HG03280 (cell line): ENCODE results near the gene MED28.
A peak's percentile ranks its signal among the peaks of the same experiment; 100 is the strongest.
"Not testable (repeated sequence)": the region's sequence is repeated elsewhere in the genome, so short reads cannot be mapped to it uniquely, and the experiment has no call there.

Experiments used
- ATAC-seq: cut with Tn5 transposase; IDR thresholded peaks from one replicate; pipeline ENCODE4 v1.9.1; 2021; ENCODE audit warnings: mild to moderate bottlenecking, moderate library complexity; ENCODE audit not compliant: unreplicated experiment

Gene MED28

DNA sequence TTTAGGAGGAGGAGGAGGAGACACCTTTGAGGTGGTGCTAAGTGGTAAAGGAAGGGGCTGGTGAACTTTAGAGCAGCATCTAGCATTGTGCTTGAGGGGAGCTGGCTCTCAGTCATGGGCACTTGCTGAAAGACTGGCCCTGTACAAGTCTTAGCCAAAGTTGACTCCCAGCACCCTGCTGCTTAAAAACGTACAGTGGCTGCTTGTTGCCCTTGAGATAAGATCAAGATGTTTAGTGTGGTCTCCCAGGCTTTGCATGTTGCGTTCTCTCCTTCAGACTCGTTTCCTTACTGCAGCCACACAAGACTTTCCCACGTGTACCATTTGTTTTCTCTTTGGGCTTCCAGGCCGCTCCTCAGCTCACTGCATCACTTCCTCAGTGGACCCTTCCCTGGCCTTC lies 1.8 kb downstream of the MED28 start:
- no peak for ATAC-seq

DNA sequence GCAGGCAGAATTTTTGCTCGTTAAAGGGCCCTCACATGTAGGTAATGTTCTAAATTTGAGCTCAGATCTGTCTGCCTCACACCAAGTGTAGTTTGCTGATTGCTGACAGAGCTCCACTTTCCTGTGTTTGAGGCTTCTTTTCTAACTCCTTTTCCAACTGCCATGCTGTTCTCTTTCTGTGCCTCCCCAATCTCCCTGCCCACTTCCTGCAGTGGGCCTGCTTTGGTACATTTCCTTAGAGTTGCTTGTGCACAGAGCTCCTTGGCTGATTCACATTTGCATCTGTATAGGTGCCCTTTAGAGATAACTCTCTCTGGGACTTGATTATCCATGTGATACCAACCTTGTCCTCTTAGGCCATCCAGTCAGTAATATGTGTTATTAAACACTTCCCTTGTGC lies 4.5 kb downstream of the MED28 start:
- no peak for ATAC-seq

GRCh38 chr4:17619416-17620105 lies 5.1 kb downstream of the MED28 start:
- ATAC-seq, result no peak

- no peak for ATAC-seq
Measured at GRCh38 chr4:17623451-17624001, 9.1 kb downstream of the MED28 start.

- no peak for ATAC-seq
Measured at GRCh38 chr4:17624821-17625220, 10.4 kb downstream of the MED28 start.

DNA sequence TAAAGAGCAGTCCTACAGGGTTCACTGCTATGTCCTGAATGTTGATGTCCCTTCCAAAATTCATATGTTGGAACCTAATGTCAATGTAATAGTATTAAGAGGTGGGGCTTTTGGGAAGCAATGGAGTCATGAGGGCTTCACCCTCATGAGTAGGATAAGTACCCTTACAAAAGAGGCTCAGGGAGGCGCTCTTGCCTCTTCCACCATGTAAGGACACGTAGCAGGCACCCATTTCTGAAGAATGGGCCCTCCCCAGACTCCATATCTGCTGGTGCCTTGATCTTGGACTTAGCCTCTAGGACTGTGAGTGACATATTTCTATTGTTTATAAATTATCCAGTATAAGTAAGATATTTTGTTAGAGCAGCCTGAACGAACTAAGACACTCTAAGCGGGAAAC lies 15.8 kb downstream of the MED28 start:
- no peak for ATAC-seq

DNA sequence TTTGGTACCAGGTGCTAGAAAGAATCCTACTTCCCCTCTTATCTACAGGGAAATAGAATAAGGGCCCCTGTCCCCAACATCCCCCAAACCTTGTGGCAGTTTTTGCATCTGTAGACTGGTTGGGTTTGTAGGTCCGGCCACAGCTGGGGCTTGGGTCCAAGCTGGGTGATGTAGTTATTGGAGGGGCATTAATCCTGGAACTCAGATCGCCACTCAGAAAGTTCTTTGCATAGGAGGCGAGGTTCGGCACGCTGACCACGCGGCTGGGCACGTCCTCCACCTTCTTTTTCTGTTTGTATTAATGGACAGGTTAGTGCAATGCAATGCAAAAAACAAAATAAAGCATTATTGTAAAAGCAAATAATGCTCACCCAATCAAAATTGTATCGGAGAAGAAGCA lies 19.2 kb downstream of the MED28 start:
- ATAC-seq, result no peak

GRCh38 chr4:17635056-17635455 lies 20.6 kb downstream of the MED28 start:
- no peak for ATAC-seq

- no peak for ATAC-seq
Measured at GRCh38 chr4:17636341-17636695, 21.9 kb downstream of the MED28 start.

DNA sequence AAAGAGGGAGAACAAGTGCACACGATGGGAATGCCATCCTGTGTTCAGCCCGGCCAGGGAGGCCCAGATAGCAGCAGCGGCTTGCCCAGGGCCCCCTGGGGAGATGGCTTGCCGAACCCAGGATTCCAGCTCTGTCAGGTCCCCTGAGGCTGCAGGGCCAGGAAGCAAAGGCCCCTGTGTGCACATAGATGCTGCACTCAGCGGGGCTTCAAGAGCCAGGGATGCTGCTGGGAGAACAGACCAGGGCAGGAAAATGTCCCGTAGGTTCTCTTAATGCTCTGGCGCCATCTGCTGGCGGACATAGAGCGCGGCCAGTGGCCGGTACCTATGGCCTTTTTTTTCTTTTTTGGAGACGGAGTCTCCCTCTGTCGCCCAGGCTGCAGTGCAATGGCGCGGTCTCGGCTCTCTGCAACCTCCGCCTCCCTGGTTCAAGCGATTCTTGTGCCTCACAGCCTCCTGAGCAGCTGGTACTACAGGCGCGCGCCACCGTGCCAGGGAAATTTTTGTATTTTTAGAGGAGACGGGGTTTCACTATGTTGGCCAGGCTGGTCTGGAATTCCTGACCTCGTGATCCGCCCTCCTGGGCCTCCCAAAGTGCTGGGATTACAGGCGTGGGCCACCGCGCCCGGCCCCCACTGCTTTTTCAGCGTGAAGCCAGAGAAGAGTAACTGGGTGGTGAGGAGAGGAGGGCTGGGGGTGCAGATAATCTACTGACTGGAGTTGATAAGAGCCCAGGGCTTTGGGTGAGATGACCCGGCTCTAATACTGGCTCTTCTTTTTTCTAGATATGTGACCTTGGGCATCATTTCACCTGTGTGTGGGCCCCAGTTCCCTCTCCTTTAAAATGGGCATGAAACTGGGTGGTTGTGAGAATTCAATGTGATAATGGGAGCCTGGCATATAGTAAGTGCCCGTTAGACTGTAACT lies 22.5 kb downstream of the MED28 start:
- peak; percentile 94 for ATAC-seq

DNA sequence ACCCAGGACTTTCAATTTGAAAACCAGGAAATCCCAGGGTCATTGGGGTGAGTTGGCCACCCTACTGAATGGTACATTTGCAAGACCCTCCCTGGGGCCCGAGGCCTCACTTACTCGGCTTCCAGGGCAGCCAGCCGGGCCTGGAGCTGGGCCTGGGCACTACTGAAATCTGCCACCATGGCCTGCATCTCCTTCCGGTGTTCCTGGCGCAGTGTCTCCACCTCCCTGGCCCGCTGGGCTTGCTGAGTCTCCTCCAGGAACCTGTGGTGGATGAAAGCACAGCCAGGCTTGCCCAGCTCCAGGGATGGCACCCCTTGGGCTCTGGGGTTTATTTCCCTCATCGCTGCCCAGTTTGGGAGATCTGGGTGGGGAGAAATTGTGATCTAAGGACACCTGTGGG lies 24.7 kb downstream of the MED28 start:
- ATAC-seq, result no peak

GRCh38 chr4:17642398-17642783 lies 27.9 kb downstream of the MED28 start:
- ATAC-seq, result no peak

- ATAC-seq, result no peak
Measured at GRCh38 chr4:17646693-17647092, 32.3 kb downstream of the MED28 start.

GRCh38 chr4:17647176-17647806 lies 32.9 kb downstream of the MED28 start:
- no peak for ATAC-seq

GRCh38 chr4:17647927-17648326 lies 33.5 kb downstream of the MED28 start:
- no peak for ATAC-seq

- no peak for ATAC-seq
Measured at GRCh38 chr4:17650406-17650805, 36.0 kb downstream of the MED28 start.

- no peak for ATAC-seq
Measured at GRCh38 chr4:17654701-17655100, 40.3 kb downstream of the MED28 start.

GRCh38 chr4:17657090-17657489 lies 42.6 kb downstream of the MED28 start:
- no peak for ATAC-seq

- ATAC-seq, result no peak
Measured at GRCh38 chr4:17657849-17658248, 43.4 kb downstream of the MED28 start.

- not testable (repeated sequence) for ATAC-seq
Measured at GRCh38 chr4:17659196-17659595, 44.8 kb downstream of the MED28 start.

GRCh38 chr4:17662694-17663093 lies 48.3 kb downstream of the MED28 start:
- ATAC-seq, result no peak

DNA sequence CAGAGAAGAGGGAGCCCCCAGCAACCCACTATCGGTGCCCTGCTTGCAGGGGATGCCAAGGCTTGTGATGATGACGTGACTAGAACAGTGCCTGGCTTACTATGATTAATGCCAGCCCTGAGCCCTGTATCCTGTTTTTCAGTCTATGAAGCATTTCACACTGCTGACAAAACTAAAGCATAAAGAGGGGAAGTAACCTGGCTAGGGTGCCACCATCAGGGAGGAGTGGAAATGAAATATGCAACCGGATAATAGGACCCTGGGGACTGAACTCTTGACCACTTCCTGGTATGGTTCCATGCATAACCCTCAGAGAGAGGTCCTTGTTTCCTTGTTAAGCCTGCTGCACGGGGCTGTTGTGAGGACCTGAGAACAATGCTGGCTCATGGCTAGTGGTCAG lies 50.3 kb downstream of the MED28 start:
- ATAC-seq, result peak; percentile 88
